ENCODE measurements around the gene COL4A2.

COL4A2 gene

DNA sequence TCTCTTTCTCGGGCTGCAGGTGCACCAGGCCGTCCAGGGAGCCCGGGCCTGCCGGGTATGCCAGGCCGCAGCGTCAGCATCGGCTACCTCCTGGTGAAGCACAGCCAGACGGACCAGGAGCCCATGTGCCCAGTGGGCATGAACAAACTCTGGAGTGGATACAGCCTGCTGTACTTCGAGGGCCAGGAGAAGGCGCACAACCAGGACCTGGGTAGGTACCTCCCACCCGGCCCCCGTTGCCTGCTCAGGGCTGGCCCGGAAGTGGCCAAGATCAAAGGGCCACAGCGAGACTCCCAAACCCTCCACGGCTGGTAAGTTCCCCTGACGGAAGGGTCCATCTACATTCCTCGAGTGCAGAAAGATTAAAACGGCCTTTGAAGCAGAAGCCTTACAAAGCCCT, 199.3 kb downstream of the COL4A2 start:
- no peak overlapping the region for H3K18ac ChIP-seq (ENCODE audit: low read length)
- no CpG with 5 or more reads among the region's 18 CpGs for WGBS, 2 donors (ENCODE audit: extremely low coverage in 2 of 2, insufficient read length in 2 of 2, insufficient replicate concordance in 1 of 2)
- peaks cover 0 to 2% (median 0%) of the 10 kb centered on the region in 3 experiments for H3K27me3 ChIP-seq (ENCODE audit: control insufficient read depth in 3 of 3, insufficient read depth in 3 of 3, low read depth in 1 of 3, low read length in 3 of 3)
- no peak overlapping the region for H3K4me3 ChIP-seq (ENCODE audit: low read length in 2 of 2)
- H2AFZ ChIP-seq (ENCODE audit: low read length) = no peak overlapping the region
- H4K8ac ChIP-seq (ENCODE audit: low read depth, low read length) = no peak overlapping the region
- peaks cover 0 to 3% of the 10 kb centered on the region in 2 donors for H3K9me3 ChIP-seq (replicated peaks in 1 of 2; ENCODE audit: control insufficient read depth in 2 of 2, insufficient read depth in 1 of 2, low read depth in 1 of 2, low read length in 2 of 2)
- H3K4me1 ChIP-seq (ENCODE audit: control insufficient read depth in 2 of 2, insufficient read depth in 1 of 2, low read depth in 1 of 2, low read length in 2 of 2) = peaks cover 0 to 4% of the 10 kb centered on the region in 2 donors
- no peak for DNase-seq (ENCODE audit: low spot score)
- H3K27ac ChIP-seq (replicated peaks; ENCODE audit: low read length) = no peak overlapping the region
- no peaks in the 10 kb centered on the region for H3K79me1 ChIP-seq (ENCODE audit: low read depth, low read length)
- H3K4ac ChIP-seq (ENCODE audit: low read length) = no peak overlapping the region
- H4K91ac ChIP-seq (ENCODE audit: low read depth, low read length, poor library complexity) = no peak overlapping the region
- H3K9ac ChIP-seq (ENCODE audit: low read depth, low read length, poor library complexity) = no peak overlapping the region
- H2BK120ac ChIP-seq (ENCODE audit: low read depth, low read length) = no peak overlapping the region
- H2BK12ac ChIP-seq (ENCODE audit: low read length) = no peak overlapping the region
- H2AK5ac ChIP-seq (ENCODE audit: low read depth, low read length) = no peak overlapping the region
- H3K36me3 ChIP-seq (replicated peaks in 1 of 2; ENCODE audit: control insufficient read depth in 2 of 2, insufficient read depth in 2 of 2, low read length in 2 of 2) = peaks cover 54 to 98% of the 10 kb centered on the region in 2 donors
- no peak overlapping the region for H3K4me2 ChIP-seq (ENCODE audit: insufficient read depth, low read length, poor library complexity, severe bottlenecking)
- no peak overlapping the region for H2BK15ac ChIP-seq (ENCODE audit: low read length)
- no peak overlapping the region for H3K23ac ChIP-seq (ENCODE audit: low read depth, low read length, poor library complexity)
- H3K14ac ChIP-seq (ENCODE audit: low read length) = no peak overlapping the region
- no peak overlapping the region for H2BK5ac ChIP-seq (ENCODE audit: low read length)

DNA sequence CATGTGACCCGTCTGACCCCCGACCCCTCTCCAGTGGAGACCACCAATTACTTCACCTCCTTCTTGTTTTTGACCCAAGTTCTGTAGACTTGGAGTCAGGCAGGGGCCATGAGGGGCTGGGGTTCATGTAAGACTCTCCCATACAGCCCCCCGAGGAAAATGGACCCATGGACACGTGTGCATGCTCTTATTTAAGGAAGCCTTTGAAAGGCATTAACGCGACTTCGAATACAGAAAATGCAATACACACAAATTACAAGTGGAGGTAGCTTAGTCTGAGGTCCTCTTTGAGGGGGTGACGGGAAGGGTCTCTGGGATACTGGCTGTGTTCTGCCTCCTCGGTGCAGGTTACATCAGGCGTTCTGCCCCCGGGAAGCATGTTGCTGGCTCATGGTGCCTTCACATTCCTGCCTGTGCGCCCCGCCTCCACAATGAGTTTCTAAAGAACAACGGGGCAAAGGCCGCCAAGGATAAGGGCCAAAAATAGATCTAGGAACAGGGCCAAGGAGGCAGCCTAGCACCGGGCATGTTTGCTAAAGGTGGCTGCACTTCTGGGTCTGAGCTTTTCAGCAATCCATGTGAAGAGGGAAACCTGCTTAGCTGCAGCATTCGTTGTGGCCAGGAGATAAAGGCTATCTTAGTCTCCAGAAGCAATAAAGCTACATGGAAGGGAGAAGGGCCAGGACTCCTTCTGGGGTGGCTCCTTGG, 199.9 kb downstream of the COL4A2 start:
- no peak overlapping the region for H3K9ac ChIP-seq (ENCODE audit: low read depth, low read length, poor library complexity)
- H4K91ac ChIP-seq (ENCODE audit: low read depth, low read length, poor library complexity) = no peak overlapping the region
- DNase-seq (ENCODE audit: low spot score) = no peak
- H2BK120ac ChIP-seq (ENCODE audit: low read depth, low read length) = no peak overlapping the region
- H4K8ac ChIP-seq (ENCODE audit: low read depth, low read length) = no peak overlapping the region
- peaks cover 0 to 4% of the 10 kb centered on the region in 2 donors for H3K4me1 ChIP-seq (ENCODE audit: control insufficient read depth in 2 of 2, insufficient read depth in 1 of 2, low read depth in 1 of 2, low read length in 2 of 2)
- no CpG with 5 or more reads among the region's 17 CpGs for WGBS, 2 donors (ENCODE audit: extremely low coverage in 2 of 2, insufficient read length in 2 of 2, insufficient replicate concordance in 1 of 2)
- H3K27ac ChIP-seq (replicated peaks; ENCODE audit: low read length) = no peak overlapping the region
- no peak overlapping the region for H3K4me2 ChIP-seq (ENCODE audit: insufficient read depth, low read length, poor library complexity, severe bottlenecking)
- H2BK15ac ChIP-seq (ENCODE audit: low read length) = no peak overlapping the region
- H3K4ac ChIP-seq (ENCODE audit: low read length) = no peak overlapping the region
- no peak overlapping the region for H2AK5ac ChIP-seq (ENCODE audit: low read depth, low read length)
- H3K27me3 ChIP-seq (ENCODE audit: control insufficient read depth in 3 of 3, insufficient read depth in 3 of 3, low read depth in 1 of 3, low read length in 3 of 3) = peaks cover 0 to 2% (median 0%) of the 10 kb centered on the region in 3 experiments
- peaks cover 52 to 98% of the 10 kb centered on the region in 2 donors for H3K36me3 ChIP-seq (replicated peaks in 1 of 2; ENCODE audit: control insufficient read depth in 2 of 2, insufficient read depth in 2 of 2, low read length in 2 of 2)
- no peaks in the 10 kb centered on the region for H3K79me1 ChIP-seq (ENCODE audit: low read depth, low read length)
- no peak overlapping the region for H2BK5ac ChIP-seq (ENCODE audit: low read length)
- peaks cover 0 to 3% of the 10 kb centered on the region in 2 donors for H3K9me3 ChIP-seq (replicated peaks in 1 of 2; ENCODE audit: control insufficient read depth in 2 of 2, insufficient read depth in 1 of 2, low read depth in 1 of 2, low read length in 2 of 2)
- H3K23ac ChIP-seq (ENCODE audit: low read depth, low read length, poor library complexity) = no peak overlapping the region
- no peak overlapping the region for H3K14ac ChIP-seq (ENCODE audit: low read length)
- no peak overlapping the region for H2BK12ac ChIP-seq (ENCODE audit: low read length)
- no peak overlapping the region for H3K4me3 ChIP-seq (ENCODE audit: low read length in 2 of 2)
- H3K18ac ChIP-seq (ENCODE audit: low read length) = no peak overlapping the region
- no peak overlapping the region for H2AFZ ChIP-seq (ENCODE audit: low read length)

DNA sequence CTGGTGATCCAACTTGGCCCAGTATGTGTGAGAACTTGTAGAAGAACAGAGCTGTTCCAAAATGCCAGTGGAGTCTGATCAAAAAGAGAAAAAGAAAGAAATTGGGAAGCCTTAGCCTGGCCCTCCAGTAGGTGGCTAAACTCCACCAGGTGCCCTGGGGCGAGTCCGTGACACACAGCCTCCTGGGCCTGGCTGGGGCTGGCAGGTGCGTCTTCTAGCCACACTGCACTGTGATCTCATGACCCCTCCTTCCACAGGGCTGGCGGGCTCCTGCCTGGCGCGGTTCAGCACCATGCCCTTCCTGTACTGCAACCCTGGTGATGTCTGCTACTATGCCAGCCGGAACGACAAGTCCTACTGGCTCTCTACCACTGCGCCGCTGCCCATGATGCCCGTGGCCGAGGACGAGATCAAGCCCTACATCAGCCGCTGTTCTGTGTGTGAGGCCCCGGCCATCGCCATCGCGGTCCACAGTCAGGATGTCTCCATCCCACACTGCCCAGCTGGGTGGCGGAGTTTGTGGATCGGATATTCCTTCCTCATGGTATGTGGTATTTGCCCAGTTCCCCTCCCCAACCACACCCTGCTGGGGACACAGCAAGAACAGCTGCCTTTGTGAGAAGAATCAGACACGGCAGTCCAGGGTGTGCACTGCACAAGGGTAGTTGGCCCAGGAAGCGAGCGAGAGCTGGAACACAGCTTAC, 200.7 kb downstream of the COL4A2 start:
- peak overlapping the region; percentile 63 for H3K9ac ChIP-seq (ENCODE audit: low read depth, low read length, poor library complexity)
- H2AFZ ChIP-seq (ENCODE audit: low read length) = no peak overlapping the region
- WGBS, 2 donors (ENCODE audit: extremely low coverage in 2 of 2, insufficient read length in 2 of 2, insufficient replicate concordance in 1 of 2) = no CpG with 5 or more reads among the region's 23 CpGs
- H4K8ac ChIP-seq (ENCODE audit: low read depth, low read length) = no peak overlapping the region
- H3K4me2 ChIP-seq (ENCODE audit: insufficient read depth, low read length, poor library complexity, severe bottlenecking) = no peak overlapping the region
- H3K9me3 ChIP-seq (replicated peaks in 1 of 2; ENCODE audit: control insufficient read depth in 2 of 2, insufficient read depth in 1 of 2, low read depth in 1 of 2, low read length in 2 of 2) = peaks cover 0 to 3% of the 10 kb centered on the region in 2 donors
- H3K27ac ChIP-seq (replicated peaks; ENCODE audit: low read length) = no peak overlapping the region
- H2BK15ac ChIP-seq (ENCODE audit: low read length) = no peak overlapping the region
- H2AK5ac ChIP-seq (ENCODE audit: low read depth, low read length) = no peak overlapping the region
- no peak overlapping the region for H2BK5ac ChIP-seq (ENCODE audit: low read length)
- H3K36me3 ChIP-seq (replicated peaks in 1 of 2; ENCODE audit: control insufficient read depth in 2 of 2, insufficient read depth in 2 of 2, low read length in 2 of 2) = peaks cover 50 to 98% of the 10 kb centered on the region in 2 donors
- no peak overlapping the region for H2BK12ac ChIP-seq (ENCODE audit: low read length)
- peak overlapping the region; percentile 70 for H3K23ac ChIP-seq (ENCODE audit: low read depth, low read length, poor library complexity)
- DNase-seq (ENCODE audit: low spot score) = no peak
- peaks cover 0 to 4% of the 10 kb centered on the region in 2 donors for H3K4me1 ChIP-seq (ENCODE audit: control insufficient read depth in 2 of 2, insufficient read depth in 1 of 2, low read depth in 1 of 2, low read length in 2 of 2)
- H3K79me1 ChIP-seq (ENCODE audit: low read depth, low read length) = no peaks in the 10 kb centered on the region
- H3K4me3 ChIP-seq (ENCODE audit: low read length in 2 of 2) = no peak overlapping the region
- no peak overlapping the region for H3K4ac ChIP-seq (ENCODE audit: low read length)
- H3K14ac ChIP-seq (ENCODE audit: low read length) = peak overlapping the region; percentile 14
- H3K18ac ChIP-seq (ENCODE audit: low read length) = peak overlapping the region; percentile 49
- no peak overlapping the region for H2BK120ac ChIP-seq (ENCODE audit: low read depth, low read length)
- H3K27me3 ChIP-seq (ENCODE audit: control insufficient read depth in 3 of 3, insufficient read depth in 3 of 3, low read depth in 1 of 3, low read length in 3 of 3) = peaks cover 0 to 2% (median 0%) of the 10 kb centered on the region in 3 experiments
- H4K91ac ChIP-seq (ENCODE audit: low read depth, low read length, poor library complexity) = no peak overlapping the region

GRCh38 chr13:110509478-110509926, 202.4 kb downstream of the COL4A2 start:
- no peak overlapping the region for H3K18ac ChIP-seq (ENCODE audit: low read length)
- H3K23ac ChIP-seq (ENCODE audit: low read depth, low read length, poor library complexity) = no peak overlapping the region
- no peak overlapping the region for H2BK15ac ChIP-seq (ENCODE audit: low read length)
- no peak for DNase-seq (ENCODE audit: low spot score)
- no peak overlapping the region for H2BK120ac ChIP-seq (ENCODE audit: low read depth, low read length)
- H3K4me2 ChIP-seq (ENCODE audit: insufficient read depth, low read length, poor library complexity, severe bottlenecking) = no peak overlapping the region
- H2BK5ac ChIP-seq (ENCODE audit: low read length) = no peak overlapping the region
- H3K36me3 ChIP-seq (replicated peaks in 1 of 2; ENCODE audit: control insufficient read depth in 2 of 2, insufficient read depth in 2 of 2, low read length in 2 of 2) = peaks cover 45 to 97% of the 10 kb centered on the region in 2 donors
- no peak overlapping the region for H4K8ac ChIP-seq (ENCODE audit: low read depth, low read length)
- H3K4me1 ChIP-seq (ENCODE audit: control insufficient read depth in 2 of 2, insufficient read depth in 1 of 2, low read depth in 1 of 2, low read length in 2 of 2) = peaks cover 0 to 4% of the 10 kb centered on the region in 2 donors
- H3K14ac ChIP-seq (ENCODE audit: low read length) = no peak overlapping the region
- H4K91ac ChIP-seq (ENCODE audit: low read depth, low read length, poor library complexity) = no peak overlapping the region
- peaks cover 3 to 6% of the 10 kb centered on the region in 2 donors for H3K9me3 ChIP-seq (replicated peaks in 1 of 2; ENCODE audit: control insufficient read depth in 2 of 2, insufficient read depth in 1 of 2, low read depth in 1 of 2, low read length in 2 of 2)
- H3K4me3 ChIP-seq (ENCODE audit: low read length in 2 of 2) = no peak overlapping the region
- peaks cover 0 to 2% (median 0%) of the 10 kb centered on the region in 3 experiments for H3K27me3 ChIP-seq (ENCODE audit: control insufficient read depth in 3 of 3, insufficient read depth in 3 of 3, low read depth in 1 of 3, low read length in 3 of 3)
- no peak overlapping the region for H2BK12ac ChIP-seq (ENCODE audit: low read length)
- no peak overlapping the region for H3K27ac ChIP-seq (replicated peaks; ENCODE audit: low read length)
- no peak overlapping the region for H2AK5ac ChIP-seq (ENCODE audit: low read depth, low read length)
- H3K79me1 ChIP-seq (ENCODE audit: low read depth, low read length) = no peaks in the 10 kb centered on the region
- H3K9ac ChIP-seq (ENCODE audit: low read depth, low read length, poor library complexity) = no peak overlapping the region
- H2AFZ ChIP-seq (ENCODE audit: low read length) = no peak overlapping the region
- no peak overlapping the region for H3K4ac ChIP-seq (ENCODE audit: low read length)
- no CpG with 5 or more reads among the region's 4 CpGs for WGBS, 2 donors (ENCODE audit: extremely low coverage in 2 of 2, insufficient read length in 2 of 2, insufficient replicate concordance in 1 of 2)
